Fibroblast of pulmonary artery (primary cell): ENCODE measurements around the gene WRAP53.

Experiments used
- DNase-seq: peaks from one replicate; pipeline ENCODE4 v3.0.0-alpha.2; 2010; ENCODE audit warnings: low read depth
- H3K4me3 ChIP-seq: replicated peaks from 2 replicates; pipeline ENCODE4 v1.5.1; 2011; ENCODE audit warnings: low read depth, mild to moderate bottlenecking, control low read depth, low read length, moderate library complexity
- TF ChIP-seq, protein P1 (sequence below): IDR thresholded peaks from 2 replicates; pipeline ENCODE4 v1.5.1; 2011; ENCODE audit warnings: mild to moderate bottlenecking, control low read depth, low read length, inconsistent platforms; ENCODE audit errors: missing control alignments

WRAP53 gene

DNA sequence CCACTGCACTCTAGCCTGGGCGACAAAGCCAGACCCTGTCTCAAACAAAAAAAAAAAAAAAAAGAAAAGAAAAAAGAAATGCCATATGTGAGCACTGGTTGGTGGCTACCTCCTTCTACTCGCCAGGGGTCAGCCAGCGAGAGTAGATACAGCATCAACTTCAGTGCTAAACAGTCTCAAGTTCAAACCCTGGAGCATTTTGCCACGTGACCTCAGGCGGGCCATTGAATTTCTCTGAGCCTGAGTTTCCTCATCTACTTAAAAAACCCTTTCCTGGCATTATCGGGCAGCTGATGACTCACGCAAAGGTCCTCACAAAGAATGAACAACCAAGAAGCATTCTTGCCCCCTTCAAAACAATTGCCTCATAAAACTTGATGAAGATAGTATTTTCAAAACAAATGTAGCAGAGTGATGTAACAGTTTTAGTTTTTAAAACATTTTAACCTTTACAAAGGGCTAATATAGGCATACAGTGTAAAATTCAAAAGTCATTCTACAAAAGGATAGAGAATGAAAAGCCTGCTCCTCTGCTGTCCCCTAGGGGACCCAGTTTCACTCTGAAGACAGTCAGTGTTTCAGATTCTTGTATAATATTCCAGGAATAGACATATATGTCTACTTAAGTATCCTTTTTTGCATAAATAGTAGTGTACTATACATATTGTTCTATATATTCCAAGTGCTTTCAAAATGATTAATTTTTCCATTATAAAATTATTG, 57.6 kb downstream of the WRAP53 start:
- peak; percentile 97 for DNase-seq
- TF ChIP-seq, protein P1, sequence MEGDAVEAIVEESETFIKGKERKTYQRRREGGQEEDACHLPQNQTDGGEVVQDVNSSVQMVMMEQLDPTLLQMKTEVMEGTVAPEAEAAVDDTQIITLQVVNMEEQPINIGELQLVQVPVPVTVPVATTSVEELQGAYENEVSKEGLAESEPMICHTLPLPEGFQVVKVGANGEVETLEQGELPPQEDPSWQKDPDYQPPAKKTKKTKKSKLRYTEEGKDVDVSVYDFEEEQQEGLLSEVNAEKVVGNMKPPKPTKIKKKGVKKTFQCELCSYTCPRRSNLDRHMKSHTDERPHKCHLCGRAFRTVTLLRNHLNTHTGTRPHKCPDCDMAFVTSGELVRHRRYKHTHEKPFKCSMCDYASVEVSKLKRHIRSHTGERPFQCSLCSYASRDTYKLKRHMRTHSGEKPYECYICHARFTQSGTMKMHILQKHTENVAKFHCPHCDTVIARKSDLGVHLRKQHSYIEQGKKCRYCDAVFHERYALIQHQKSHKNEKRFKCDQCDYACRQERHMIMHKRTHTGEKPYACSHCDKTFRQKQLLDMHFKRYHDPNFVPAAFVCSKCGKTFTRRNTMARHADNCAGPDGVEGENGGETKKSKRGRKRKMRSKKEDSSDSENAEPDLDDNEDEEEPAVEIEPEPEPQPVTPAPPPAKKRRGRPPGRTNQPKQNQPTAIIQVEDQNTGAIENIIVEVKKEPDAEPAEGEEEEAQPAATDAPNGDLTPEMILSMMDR, result peak; percentile 7
- no peak overlapping the region for H3K4me3 ChIP-seq

DNA sequence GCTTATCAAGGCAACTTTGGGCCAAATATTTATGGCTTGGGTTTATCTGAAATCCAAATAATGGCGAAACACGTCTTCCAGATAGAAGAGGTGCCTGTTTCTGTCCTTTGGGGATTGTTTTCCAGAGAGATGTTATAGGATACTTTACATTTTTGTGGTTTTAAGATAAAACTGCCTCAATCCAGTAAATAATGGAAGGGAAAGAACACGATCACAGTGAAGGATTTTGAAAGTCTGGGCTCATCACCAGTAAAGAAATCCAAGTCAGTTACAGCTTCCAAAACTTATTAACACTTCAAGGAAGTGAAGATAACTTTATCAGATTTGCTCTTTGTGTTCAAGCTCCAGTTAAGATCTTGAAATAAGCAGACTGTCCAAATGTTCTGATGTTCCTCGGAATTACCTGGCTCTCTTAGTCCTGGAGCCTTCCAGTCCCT, 59.4 kb downstream of the WRAP53 start:
- TF ChIP-seq, protein P1, result no peak

DNA sequence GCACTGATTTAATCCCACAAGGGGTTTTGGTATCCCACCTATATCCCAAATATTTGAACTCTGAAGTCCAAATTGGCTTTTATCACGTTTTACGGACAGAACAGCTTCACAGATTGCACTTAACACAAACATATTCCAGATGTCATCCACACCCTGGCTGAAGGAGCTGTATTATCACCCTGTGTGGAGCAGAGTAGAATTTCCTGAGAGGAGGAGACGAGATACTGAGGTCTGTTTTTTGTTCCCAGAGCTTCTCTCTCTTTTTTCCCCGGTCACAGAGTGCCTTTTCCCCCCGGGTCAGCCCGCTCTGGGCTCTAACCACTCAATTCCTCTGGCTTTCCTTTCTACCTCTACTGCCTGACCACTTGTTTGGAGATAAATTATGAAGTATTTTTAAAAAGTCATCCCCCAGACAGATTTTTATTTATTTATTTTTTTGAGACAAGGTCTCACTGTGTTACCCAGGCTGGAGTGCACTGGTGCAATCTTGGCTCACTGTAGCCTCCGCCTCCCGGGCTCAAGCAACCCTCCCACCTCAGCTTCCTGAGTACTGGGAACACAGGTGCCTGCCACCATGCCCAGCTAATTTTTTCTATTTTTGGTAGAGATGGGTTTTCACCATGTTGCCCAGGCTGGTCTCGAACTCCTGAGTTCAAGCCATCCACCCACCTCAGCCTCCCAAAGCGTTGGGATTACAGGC, 59.9 kb downstream of the WRAP53 start:
- DNase-seq, result peak; percentile 66
- H3K4me3 ChIP-seq, result peak overlapping the region; percentile 1
- TF ChIP-seq, protein P1, result no peak

More for the DNA sequence above, 59.4 kb downstream of the WRAP53 start:
- peak overlapping the region; percentile 1 for H3K4me3 ChIP-seq
- peak; percentile 78 for DNase-seq

DNA sequence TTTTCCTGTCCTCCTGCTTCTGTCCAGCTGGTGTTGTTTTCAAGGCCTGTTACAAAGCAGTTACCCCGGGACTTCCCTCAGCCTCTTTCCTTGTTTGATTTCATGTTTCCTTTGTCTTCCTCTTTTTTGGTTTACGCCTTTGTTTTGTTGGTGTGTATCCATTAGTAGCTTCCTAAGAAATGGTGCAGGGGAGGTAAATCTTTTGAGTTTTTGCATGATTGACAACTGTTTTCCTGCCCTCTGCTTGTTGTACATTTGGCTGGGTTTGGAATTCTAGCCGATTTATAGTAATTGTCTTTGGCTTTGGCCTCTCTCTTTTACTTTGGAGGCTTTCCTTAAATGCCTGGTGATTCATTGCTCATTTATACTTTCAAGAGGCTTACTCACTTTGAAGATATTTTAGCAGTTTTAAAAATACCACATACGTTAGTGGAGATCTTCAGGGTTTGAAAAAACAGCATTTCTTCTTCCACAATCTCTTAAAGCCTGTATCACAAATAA, 62.1 kb downstream of the WRAP53 start:
- TF ChIP-seq, protein P1, result no peak
- DNase-seq, result peak; percentile 81

More for the DNA sequence above, 62.1 kb downstream of the WRAP53 start:
- no peak overlapping the region for H3K4me3 ChIP-seq
